Measurements from ENCODE around the gene C15orf62. TPM values are rescaled to one million over a fixed set of nuclear protein-coding genes. Genes with fewer than 3 reads are reported as not detected.
A peak's percentile ranks its signal among the peaks of the same experiment; 100 is the strongest.

Gene C15orf62
- polyA plus RNA-seq (2012; ENCODE audit: insufficient read length, low read depth), result 0.79 TPM

- TF ChIP-seq FOXP2 (optimal IDR thresholded peaks at IDR 0.05; ENCODE audit: borderline replicate concordance, extremely low read depth, extremely low read length, insufficient read depth) (no peak), SIN3A (IDR thresholded peaks at IDR 0.05; ENCODE audit: borderline replicate concordance, insufficient read depth, low read length) (0 out of 2 replicates have a peak, but pooled peaks have one; percentile 11), REST (IDR thresholded peaks at IDR 0.05; ENCODE audit: insufficient read depth in 1 of 2, low read depth in 2 of 2, low read length in 2 of 2) (no peak), POLR2AphosphoS5 (IDR thresholded peaks at IDR 0.05; ENCODE audit: low read depth, low read length) (no peak), TAF1 (IDR thresholded peaks at IDR 0.05; ENCODE audit: borderline replicate concordance, insufficient read depth, low read length) (no peak)
Observed at GRCh38 chr15:40769274-40770146, at the start of gene C15orf62. Gene C15orf62 (plus strand): TSS chr15:40769980. CDS start chr15:40770496, 516 bp downstream.

- no peak for TF ChIP-seq REST (IDR thresholded peaks at IDR 0.05; ENCODE audit: insufficient read depth in 1 of 2, low read depth in 2 of 2, low read length in 2 of 2)
- TF ChIP-seq POLR2AphosphoS5 (IDR thresholded peaks at IDR 0.05; ENCODE audit: low read depth, low read length), result no peak
- no peak for TF ChIP-seq TAF1 (IDR thresholded peaks at IDR 0.05; ENCODE audit: borderline replicate concordance, insufficient read depth, low read length)
- TF ChIP-seq SIN3A (IDR thresholded peaks at IDR 0.05; ENCODE audit: borderline replicate concordance, insufficient read depth, low read length), result no peak
Observed at GRCh38 chr15:40721701-40722100, 48.1 kb upstream of the C15orf62 start.

GRCh38 chr15:40722354-40722753, 47.4 kb upstream of the C15orf62 start:
- TF ChIP-seq FOXP2 (optimal IDR thresholded peaks at IDR 0.05; ENCODE audit: borderline replicate concordance, extremely low read depth, extremely low read length, insufficient read depth), result no peak
- no peak for TF ChIP-seq TAF1 (IDR thresholded peaks at IDR 0.05; ENCODE audit: borderline replicate concordance, insufficient read depth, low read length)
- no peak for TF ChIP-seq POLR2AphosphoS5 (IDR thresholded peaks at IDR 0.05; ENCODE audit: low read depth, low read length)
- TF ChIP-seq REST (IDR thresholded peaks at IDR 0.05; ENCODE audit: insufficient read depth in 1 of 2, low read depth in 2 of 2, low read length in 2 of 2), result no peak
- TF ChIP-seq SIN3A (IDR thresholded peaks at IDR 0.05; ENCODE audit: borderline replicate concordance, insufficient read depth, low read length), result no peak

- TF ChIP-seq POLR2AphosphoS5 (IDR thresholded peaks at IDR 0.05; ENCODE audit: low read depth, low read length), result no peak
- TF ChIP-seq FOXP2 (optimal IDR thresholded peaks at IDR 0.05; ENCODE audit: borderline replicate concordance, extremely low read depth, extremely low read length, insufficient read depth), result no peak
- TF ChIP-seq SIN3A (IDR thresholded peaks at IDR 0.05; ENCODE audit: borderline replicate concordance, insufficient read depth, low read length), result no peak
Observed at GRCh38 chr15:40722934-40723333, 46.8 kb upstream of the C15orf62 start.

GRCh38 chr15:40723919-40724318, 45.9 kb upstream of the C15orf62 start:
- no peak for TF ChIP-seq SIN3A (IDR thresholded peaks at IDR 0.05; ENCODE audit: borderline replicate concordance, insufficient read depth, low read length)
- no peak for TF ChIP-seq REST (IDR thresholded peaks at IDR 0.05; ENCODE audit: insufficient read depth in 1 of 2, low read depth in 2 of 2, low read length in 2 of 2)
- no peak for TF ChIP-seq POLR2AphosphoS5 (IDR thresholded peaks at IDR 0.05; ENCODE audit: low read depth, low read length)
- no peak for TF ChIP-seq TAF1 (IDR thresholded peaks at IDR 0.05; ENCODE audit: borderline replicate concordance, insufficient read depth, low read length)
- no peak for TF ChIP-seq FOXP2 (optimal IDR thresholded peaks at IDR 0.05; ENCODE audit: borderline replicate concordance, extremely low read depth, extremely low read length, insufficient read depth)

All from PFSK-1 (cell line).